ENCODE results near the gene CNOT8. TPM values are rescaled to one million over a fixed set of nuclear protein-coding genes. Genes with fewer than 3 reads are reported as not detected.

CNOT8 gene
- total RNA-seq, 4 donors from 2014 or later = 32.0 to 96.2 (median 54.2) TPM

DNA sequence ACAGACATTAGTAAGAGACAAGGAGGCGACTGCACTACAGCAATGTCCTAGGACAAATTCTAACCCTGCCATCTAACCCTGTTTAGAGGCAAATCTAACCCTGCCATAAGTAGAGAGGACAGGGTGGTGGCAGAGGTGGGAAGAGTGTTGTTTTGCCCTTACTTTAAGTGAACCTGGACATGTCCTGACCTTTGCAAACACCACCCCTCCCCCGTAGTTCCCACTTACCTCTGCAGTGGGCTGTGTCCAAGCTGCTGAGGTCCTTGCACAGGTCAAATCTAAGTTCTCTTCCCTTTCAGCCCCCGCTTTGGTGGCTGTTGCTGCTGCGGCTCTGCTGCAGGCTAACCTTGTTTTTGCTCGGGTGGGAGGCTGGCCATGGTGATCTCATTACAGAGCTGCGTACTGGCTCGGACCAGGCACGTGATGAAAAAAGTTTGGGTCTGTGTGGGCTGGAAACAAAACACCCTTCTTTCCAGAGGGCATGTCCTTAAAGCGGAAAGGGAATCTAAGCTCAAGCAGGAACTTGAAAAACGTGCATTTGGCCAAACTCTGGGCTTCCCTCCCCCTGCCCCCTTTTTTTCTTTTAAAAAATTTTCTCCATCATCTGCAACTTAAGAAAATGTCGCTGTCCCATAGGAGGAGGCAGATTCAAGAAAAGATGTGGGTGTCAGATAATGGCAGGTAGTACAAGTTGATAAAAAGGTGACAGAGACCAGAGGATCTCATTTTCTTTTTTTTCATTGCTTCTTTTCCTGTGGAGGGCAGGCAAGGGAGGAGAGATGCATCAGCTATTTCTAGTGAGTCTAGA is 8.0 kb upstream of the CNOT8 start, which contains the start of gene FAXDC2:
FAXDC2 (minus strand) TSS at position 349 of the 808 bp plus-strand sequence. CDS start 12,425 bp downstream, outside the sequence.
- H3K27me3 ChIP-seq = no peaks in the 10 kb centered on the region
- H3K4me1 ChIP-seq = peaks cover 0 to 8% of the 10 kb centered on the region in 2 donors
- no peaks in the 10 kb centered on the region for H3K36me3 ChIP-seq
- intact Hi-C loops (cut with DNase I; ENCODE audit: low total_unique reads) = no loop called here
- H3K9me3 ChIP-seq = no peaks in the 10 kb centered on the region
- peak; percentile 81 to 89 for DNase-seq
- peak within 1 kb of the TSS; percentile 62 to 64 for H3K4me3 ChIP-seq
- H3K27ac ChIP-seq = peak within 1 kb of the TSS; percentile 86 to 94
- TF ChIP-seq CTCF (IDR thresholded peaks at IDR 0.05) = no peak
- TF ChIP-seq POLR2A (IDR thresholded peaks at IDR 0.05) = peak; percentile 57 to 63

GRCh38 chr5:154851351-154851750 is 7.1 kb upstream of the CNOT8 start:
- no peak overlapping the region for H3K4me3 ChIP-seq
- H3K27me3 ChIP-seq = no peaks in the 10 kb centered on the region
- intact Hi-C loops (cut with DNase I; ENCODE audit: low total_unique reads) = no loop called here
- TF ChIP-seq POLR2A (IDR thresholded peaks at IDR 0.05) (no peak), CTCF (IDR thresholded peaks at IDR 0.05) (no peak)
- H3K9me3 ChIP-seq = no peaks in the 10 kb centered on the region
- peaks cover 0 to 8% of the 10 kb centered on the region in 2 donors for H3K4me1 ChIP-seq
- peak overlapping the region; percentile 86 to 94 for H3K27ac ChIP-seq
- no peak for DNase-seq
- H3K36me3 ChIP-seq = no peaks in the 10 kb centered on the region

- TF ChIP-seq CTCF (IDR thresholded peaks at IDR 0.05) (no peak), POLR2A (IDR thresholded peaks at IDR 0.05) (peak in 1 of 2 donors; percentile 85)
- Histone ChIP-seq H3K4me1 (peaks cover 4 to 5% of the 10 kb centered on the region in 2 donors), H3K27me3 (no peaks in the 10 kb centered on the region), H3K36me3 (no peaks in the 10 kb centered on the region), H3K27ac (peak overlapping the region; percentile 98), H3K4me3 (peak overlapping the region; percentile 82 to 90), H3K9me3 (no peaks in the 10 kb centered on the region)
- DNase-seq = peak; percentile 97 to 98
- intact Hi-C loops (cut with DNase I; ENCODE audit: low total_unique reads) = loop anchor here (5.0 kb wide), 1 partner anchor 100 kb away; the partner anchor contains the start of gene LARP1
These were observed 714 bp upstream of the CNOT8 start for GRCh38 chr5:154857530-154858296.

GRCh38 chr5:154858972-154859871 is 795 bp downstream of the CNOT8 start:
- Histone ChIP-seq H3K9me3 (no peaks in the 10 kb centered on the region), H3K4me3 (peak overlapping the region; percentile 82 to 90), H3K27ac (peak overlapping the region; percentile 98), H3K36me3 (no peaks in the 10 kb centered on the region), H3K4me1 (peaks cover 4 to 5% of the 10 kb centered on the region in 2 donors), H3K27me3 (no peaks in the 10 kb centered on the region)
- no peak for TF ChIP-seq POLR2A (IDR thresholded peaks at IDR 0.05)
- no peak for TF ChIP-seq CTCF (IDR thresholded peaks at IDR 0.05)
- DNase-seq = no peak
- intact Hi-C loops (cut with DNase I; ENCODE audit: low total_unique reads) = loop anchor here (5.0 kb wide), 1 partner anchor 102 kb away; the partner anchor contains the start of gene LARP1

Data from uterus (tissue), 4 donors.